ENCODE measurements around the gene KREMEN1. TPM values are rescaled to one million over a fixed set of nuclear protein-coding genes. Genes with fewer than 3 reads are reported as not detected.

Gene KREMEN1
- total and polyA plus RNA-seq, 2 experiments from 2014 or later = 7.5 to 10.5 TPM

- Histone ChIP-seq H4K20me1 (ENCODE audit: insufficient read depth, poor library complexity, severe bottlenecking) (no peaks in the 10 kb centered on the region), H3K36me3 (replicated peaks; ENCODE audit: insufficient read depth, low read depth) (no peaks in the 10 kb centered on the region), H3K27me3 (no peaks in the 10 kb centered on the region), H3K4me1 (ENCODE audit: insufficient read depth) (no peaks in the 10 kb centered on the region), H3K4me3 (no peak overlapping the region), H2AFZ (no peak overlapping the region), H3K27ac (no peak overlapping the region), H3K79me2 (no peaks in the 10 kb centered on the region), H3K9me3 (ENCODE audit: low read depth) (no peaks in the 10 kb centered on the region), H3K4me2 (no peak overlapping the region), H3K9me2 (replicated peaks; ENCODE audit: insufficient read depth) (no peaks in the 10 kb centered on the region)
- 98% methylated on average over 6 of the region's 6 CpGs for WGBS (ENCODE audit: low lambda C conversion rate, missing lambda C conversion rate)
- no peak for DNase-seq (ENCODE audit: low spot score)
- TF ChIP-seq CTCF (IDR thresholded peaks at IDR 0.05; ENCODE audit: poor library complexity) = no peak
- TF ChIP-seq EZH2phosphoT487 (IDR thresholded peaks at IDR 0.05; ENCODE audit: low read depth, severe bottlenecking, unreplicated experiment) = no peak
- TF ChIP-seq EZH2 (IDR thresholded peaks at IDR 0.05; ENCODE audit: borderline replicate concordance) = no peak
Observed at GRCh38 chr22:29214232-29214631, 141.4 kb downstream of the KREMEN1 start.

- Histone ChIP-seq H3K36me3 (replicated peaks; ENCODE audit: insufficient read depth, low read depth) (no peaks in the 10 kb centered on the region), H3K4me1 (ENCODE audit: insufficient read depth) (peaks cover 4% of the 10 kb centered on the region), H3K27me3 (no peaks in the 10 kb centered on the region), H3K79me2 (no peaks in the 10 kb centered on the region), H2AFZ (no peak overlapping the region), H3K4me3 (no peak overlapping the region), H4K20me1 (ENCODE audit: insufficient read depth, poor library complexity, severe bottlenecking) (no peaks in the 10 kb centered on the region), H3K9me2 (replicated peaks; ENCODE audit: insufficient read depth) (no peaks in the 10 kb centered on the region), H3K4me2 (no peak overlapping the region), H3K27ac (no peak overlapping the region), H3K9me3 (ENCODE audit: low read depth) (no peaks in the 10 kb centered on the region)
- DNase-seq (ENCODE audit: low spot score) = no peak
- 89% methylated on average over 14 of the region's 14 CpGs for WGBS (ENCODE audit: low lambda C conversion rate, missing lambda C conversion rate)
- TF ChIP-seq CTCF (IDR thresholded peaks at IDR 0.05; ENCODE audit: poor library complexity) (no peak), EZH2 (IDR thresholded peaks at IDR 0.05; ENCODE audit: borderline replicate concordance) (no peak), EZH2phosphoT487 (IDR thresholded peaks at IDR 0.05; ENCODE audit: low read depth, severe bottlenecking, unreplicated experiment) (no peak)
Observed at GRCh38 chr22:29215012-29215860, 142.4 kb downstream of the KREMEN1 start.

GRCh38 chr22:29216011-29216872 lies 143.4 kb downstream of the KREMEN1 start:
- H4K20me1 ChIP-seq (ENCODE audit: insufficient read depth, poor library complexity, severe bottlenecking) = no peaks in the 10 kb centered on the region
- H3K9me3 ChIP-seq (ENCODE audit: low read depth) = no peaks in the 10 kb centered on the region
- no peaks in the 10 kb centered on the region for H3K79me2 ChIP-seq
- no peak overlapping the region for H3K4me2 ChIP-seq
- no peak for DNase-seq (ENCODE audit: low spot score)
- whole genome bisulfite sequencing (ENCODE audit: low lambda C conversion rate, missing lambda C conversion rate) = 85% methylated on average over 11 of the region's 14 CpGs
- H3K4me1 ChIP-seq (ENCODE audit: insufficient read depth) = peaks cover 10% of the 10 kb centered on the region
- H3K4me3 ChIP-seq = no peak overlapping the region
- no peak overlapping the region for H2AFZ ChIP-seq
- no peaks in the 10 kb centered on the region for H3K9me2 ChIP-seq (replicated peaks; ENCODE audit: insufficient read depth)
- H3K27ac ChIP-seq = no peak overlapping the region
- TF ChIP-seq CTCF (IDR thresholded peaks at IDR 0.05; ENCODE audit: poor library complexity) = no peak
- no peak for TF ChIP-seq EZH2phosphoT487 (IDR thresholded peaks at IDR 0.05; ENCODE audit: low read depth, severe bottlenecking, unreplicated experiment)
- TF ChIP-seq EZH2 (IDR thresholded peaks at IDR 0.05; ENCODE audit: borderline replicate concordance) = no peak
- H3K36me3 ChIP-seq (replicated peaks; ENCODE audit: insufficient read depth, low read depth) = no peaks in the 10 kb centered on the region
- no peaks in the 10 kb centered on the region for H3K27me3 ChIP-seq
